HepG2 (cell line): Measurements from ENCODE around the gene DDX46. TPM values are rescaled to one million over a fixed set of nuclear protein-coding genes. Genes with fewer than 3 reads are reported as not detected.

Experiments
- ATAC-seq: fragments of 200-7000 bp; cut with Tn5 transposase; 3 replicates; pipeline ENCODE4 v1.9.1; 2020; ENCODE audit warnings: mild to moderate bottlenecking, moderate library complexity
- BruUV-seq: library from RNA; stranded (reverse); fragments of 400-500 nt; replicated peaks from 2 replicates; lab custom pipeline; 2021; lab: Mats Ljungman, UMichigan
- CTCF ChIA-PET: fragments of 300-600 bp; formaldehyde crosslinking; extraction: SDS; loops from one replicate; lab custom pipeline; 2021; ENCODE audit warnings: low total read pairs, inconsistent platforms, low intra/inter-chr PET ratio; lab: Yijun Ruan, JAX
- POLR2A ChIA-PET: fragments of 350-600 bp; sonication (Branson Sonifier 250); formaldehyde crosslinking; loops from one replicate; lab custom pipeline; 2020; ENCODE audit warnings: antibody characterized with exemption, inconsistent platforms; lab: Yijun Ruan, JAX
- DNase-seq: peaks from one replicate; pipeline ENCODE4 v3.0.0-alpha.2; 2015; ENCODE audit warnings: low spot score
- FAIRE-seq: peaks from 3 replicates; lab custom pipeline; 2011; peaks lifted over from hg19 to GRCh38; lab: Jason Lieb, UNC
- H2AFZ ChIP-seq: one replicate; pipeline ENCODE4 v1.6.1; 2011; ENCODE audit warnings: low read length, inconsistent platforms
- H3K27ac ChIP-seq: fragments of 300-600 bp; 3 replicates; pipeline ENCODE4 v1.8.0; 2011; ENCODE audit warnings: mixed run types, mild to moderate bottlenecking, mixed read lengths, low read length, inconsistent platforms; ENCODE audit not compliant: insufficient read depth; ENCODE audit errors: extremely low read length
- H3K27me3 ChIP-seq, 2 experiments: fragments of 200-600 bp in 1 of 2; 2 replicates in 1 of 2; 3 replicates in 1 of 2; pipeline versions ENCODE4 v1.6.0 to v1.8.0; 2011; ENCODE audit warnings: low read length in 2 of 2, mild to moderate bottlenecking in 2 of 2, moderate library complexity in 2 of 2, inconsistent platforms in 1 of 2; ENCODE audit not compliant: insufficient read depth in 2 of 2, control insufficient read depth in 1 of 2
- H3K36me3 ChIP-seq, 2 experiments: fragments of 200-600 bp in 1 of 2; replicated peaks in 1 of 2; 2 replicates in 1 of 2; 3 replicates in 1 of 2; pipeline versions ENCODE4 v1.5.1 to v1.8.0; 2011; ENCODE audit warnings: low read length in 2 of 2, inconsistent platforms in 1 of 2; ENCODE audit not compliant: insufficient read depth in 2 of 2, control insufficient read depth in 1 of 2
- H3K4me1 ChIP-seq: 2 replicates; pipeline ENCODE4 v1.5.1; 2012; ENCODE audit warnings: low read length, inconsistent platforms; ENCODE audit not compliant: insufficient read depth
- H3K4me2 ChIP-seq: 2 replicates; pipeline ENCODE4 v1.6.0; 2011; ENCODE audit warnings: low read depth, low read length, inconsistent platforms
- H3K4me3 ChIP-seq, 3 experiments: fragments of 200-600 bp in 1 of 3; sonication (generic), shearing (Covaris generic) in 1 of 3; replicated peaks in 1 of 3; 2 replicates each; pipeline ENCODE4 v1.5.1; 2011 to 2016; ENCODE audit warnings: low read length in 3 of 3, inconsistent platforms in 2 of 3, low read depth in 2 of 3, mild to moderate bottlenecking in 2 of 3, control low read depth in 1 of 3, mixed read lengths in 1 of 3; ENCODE audit not compliant: insufficient read depth in 1 of 3
- H3K79me2 ChIP-seq: one replicate; pipeline ENCODE4 v1.6.1; 2011; ENCODE audit warnings: low read length, inconsistent platforms; ENCODE audit not compliant: insufficient read depth
- H3K9ac ChIP-seq: 2 replicates; pipeline ENCODE4 v1.6.0; 2011; ENCODE audit warnings: mild to moderate bottlenecking, low read depth, low read length, inconsistent platforms; ENCODE audit not compliant: insufficient read depth
- H3K9me3 ChIP-seq: 2 replicates; pipeline ENCODE4 v1.5.1; 2012; ENCODE audit warnings: mild to moderate bottlenecking, low read length
- H4K20me1 ChIP-seq: 2 replicates; pipeline ENCODE4 v1.6.0; 2011; ENCODE audit warnings: inconsistent platforms, mild to moderate bottlenecking, low read length, moderate library complexity; ENCODE audit not compliant: insufficient read depth
- KDM5A ChIP-seq: fragments of 200-600 bp; sonication (generic); IDR thresholded peaks from 2 replicates; pipeline ENCODE4 v1.7.0; 2018; ENCODE audit warnings: antibody characterized with exemption, mild to moderate bottlenecking, low read length, borderline replicate concordance
- KLF9 ChIP-seq: IDR thresholded peaks from 2 replicates; pipeline ENCODE4 v1.6.1; 2016; ENCODE audit warnings: low read depth
- SMARCC2 ChIP-seq: fragments of 450-650 bp; IDR thresholded peaks from 2 replicates; pipeline ENCODE4 v1.6.1; 2017; ENCODE audit warnings: antibody characterized with exemption, mild to moderate bottlenecking
- SP140L ChIP-seq: sonication (generic); formaldehyde crosslinking; IDR thresholded peaks from 2 replicates; pipeline ENCODE4 v1.4.0; 2020; ENCODE audit warnings: missing genetic modification reagents, borderline replicate concordance
- U2AF2 ChIP-seq: fragments of 200-400 bp; formaldehyde crosslinking; IDR thresholded peaks from 2 replicates; pipeline ENCODE4 v1.6.1; 2017; ENCODE audit warnings: low read depth, mild to moderate bottlenecking, low read length
- ZFP1 ChIP-seq: IDR thresholded peaks from 2 replicates; pipeline ENCODE4 v1.6.1; 2016
- ZFP41 ChIP-seq: sonication (generic); formaldehyde crosslinking; IDR thresholded peaks from 2 replicates; pipeline ENCODE4 v1.4.0; 2020; ENCODE audit warnings: mild to moderate bottlenecking, missing genetic modification reagents, borderline replicate concordance
- ZNF567 ChIP-seq: sonication (generic); formaldehyde crosslinking; IDR thresholded peaks from 2 replicates; pipeline ENCODE4 v1.8.1; 2023; ENCODE audit warnings: mild to moderate bottlenecking, missing genetic modification reagents, borderline replicate concordance
- WGBS: methylation state at CpG from one replicate; pipeline ENCODE4 v1.1.6; 2017; ENCODE audit warnings: low lambda C conversion rate; 5-methylcytosine and 5-hydroxymethylcytosine counted together
- in situ Hi-C: cut with HindIII; loops from 2 replicates; pipeline ENCODE4 v1.10.0; 2017; ENCODE audit warnings: low pct_unique_long_range_greater_than_20kb; ENCODE audit not compliant: extremely low pct_ligation_motif_present
- intact Hi-C: fragments of 100-400 bp; cut with micrococcal nuclease; formaldehyde crosslinking; loops from one replicate; pipeline ENCODE4 v1.10.0; 2022; ENCODE audit not compliant: unreplicated experiment
- polyA plus RNA-seq, 8 experiments: library from polyadenylated mRNA; depleted of rRNA in 3 of 8; stranded (reverse) in 7 of 8; unstranded in 1 of 8; fragments of >200 nt; fragmentation: Illumina TruSeq in 4 of 8; extraction: Trizol in 4 of 8; gene quantifications; 2 replicates each; pipeline versions ENCODE4 v1.2.1 to v1.2.3, GENCODE V29; 2011 to 2016; ENCODE audit warnings: low read depth in 4 of 8, missing spikeins in 1 of 8, mixed read lengths in 1 of 8; ENCODE audit not compliant: insufficient read depth in 1 of 8
- total RNA-seq, 5 experiments: library from RNA; depleted of rRNA; stranded (reverse); fragments of >200 nt; fragmentation: Illumina TruSeq; extraction: Trizol; gene quantifications; 2 replicates each; pipeline ENCODE4 v1.2.3, GENCODE V29; 2016; ENCODE audit warnings: low read depth in 1 of 5
- TF ChIP-seq, protein P1 (sequence below): sonication (generic); formaldehyde crosslinking; IDR thresholded peaks from 2 replicates; pipeline ENCODE4 v1.4.0; 2020; ENCODE audit warnings: missing genetic modification reagents
- TF ChIP-seq, protein P2 (sequence below): sonication (generic); formaldehyde crosslinking; IDR thresholded peaks from 2 replicates; pipeline ENCODE4 v1.4.0; 2020; ENCODE audit warnings: missing genetic modification reagents

DDX46 gene
- total and polyA plus RNA-seq, 2 of the 13 experiments (the other 11 are each of a cell fraction or from before 2014, with no cell fraction given): 27.3 to 59.3 TPM

DNA sequence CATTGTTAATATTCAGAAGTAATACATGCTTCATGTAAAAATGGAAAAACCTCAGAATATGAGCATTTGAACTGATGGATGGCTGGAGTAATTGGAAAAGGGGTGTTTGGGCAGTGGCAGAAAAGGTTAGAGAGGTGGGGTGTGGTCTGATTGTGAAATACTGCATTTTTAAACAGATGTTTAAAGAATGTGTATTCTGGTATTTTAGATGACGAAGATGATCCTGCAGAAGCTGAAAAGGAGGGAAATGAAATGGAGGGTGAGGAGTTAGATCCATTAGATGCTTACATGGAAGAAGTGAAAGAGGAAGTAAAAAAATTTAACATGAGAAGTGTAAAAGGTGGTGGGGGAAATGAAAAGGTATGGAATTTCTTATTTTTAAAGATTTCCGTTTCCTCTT is 18.8 kb downstream of the DDX46 start:
- BruUV-seq: no TSS peak
- H3K4me3 ChIP-seq: no peak overlapping the region
- H2AFZ ChIP-seq: no peak overlapping the region
- CTCF ChIA-PET: no interaction called here
- ATAC-seq (no peak), DNase-seq (no peak), FAIRE-seq (no peak)
- H4K20me1 ChIP-seq: no peaks in the 10 kb centered on the region
- no peak overlapping the region for H3K4me2 ChIP-seq
- in situ Hi-C loops: no loop called here
- H3K9ac ChIP-seq: no peak overlapping the region
- TF ChIP-seq ZNF567 (CRISPR knock-in tag) (no peak), ZFP41 (no peak), ZFP1 (no peak), U2AF2 (no peak), KLF9 (CRISPR knock-in tag) (no peak), KDM5A (no peak), SP140L (CRISPR knock-in tag) (no peak), SMARCC2 (no peak)
- TF ChIP-seq, protein P1, sequence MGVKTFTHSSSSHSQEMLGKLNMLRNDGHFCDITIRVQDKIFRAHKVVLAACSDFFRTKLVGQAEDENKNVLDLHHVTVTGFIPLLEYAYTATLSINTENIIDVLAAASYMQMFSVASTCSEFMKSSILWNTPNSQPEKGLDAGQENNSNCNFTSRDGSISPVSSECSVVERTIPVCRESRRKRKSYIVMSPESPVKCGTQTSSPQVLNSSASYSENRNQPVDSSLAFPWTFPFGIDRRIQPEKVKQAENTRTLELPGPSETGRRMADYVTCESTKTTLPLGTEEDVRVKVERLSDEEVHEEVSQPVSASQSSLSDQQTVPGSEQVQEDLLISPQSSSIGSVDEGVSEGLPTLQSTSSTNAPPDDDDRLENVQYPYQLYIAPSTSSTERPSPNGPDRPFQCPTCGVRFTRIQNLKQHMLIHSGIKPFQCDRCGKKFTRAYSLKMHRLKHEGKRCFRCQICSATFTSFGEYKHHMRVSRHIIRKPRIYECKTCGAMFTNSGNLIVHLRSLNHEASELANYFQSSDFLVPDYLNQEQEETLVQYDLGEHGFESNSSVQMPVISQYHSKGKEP (CRISPR knock-in tag): no peak
- TF ChIP-seq, protein P2, sequence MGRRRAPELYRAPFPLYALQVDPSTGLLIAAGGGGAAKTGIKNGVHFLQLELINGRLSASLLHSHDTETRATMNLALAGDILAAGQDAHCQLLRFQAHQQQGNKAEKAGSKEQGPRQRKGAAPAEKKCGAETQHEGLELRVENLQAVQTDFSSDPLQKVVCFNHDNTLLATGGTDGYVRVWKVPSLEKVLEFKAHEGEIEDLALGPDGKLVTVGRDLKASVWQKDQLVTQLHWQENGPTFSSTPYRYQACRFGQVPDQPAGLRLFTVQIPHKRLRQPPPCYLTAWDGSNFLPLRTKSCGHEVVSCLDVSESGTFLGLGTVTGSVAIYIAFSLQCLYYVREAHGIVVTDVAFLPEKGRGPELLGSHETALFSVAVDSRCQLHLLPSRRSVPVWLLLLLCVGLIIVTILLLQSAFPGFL (CRISPR knock-in tag): no peak
- no peaks in the 10 kb centered on the region for H3K27me3 ChIP-seq
- H3K27ac ChIP-seq: no peak overlapping the region
- intact Hi-C loops: no loop called here
- WGBS: 96% methylated on average over 2 of the region's 2 CpGs
- no peaks in the 10 kb centered on the region for H3K79me2 ChIP-seq
- no peaks in the 10 kb centered on the region for H3K9me3 ChIP-seq
- no peaks in the 10 kb centered on the region for H3K4me1 ChIP-seq
- peaks cover 11 to 70% of the 10 kb centered on the region in 2 experiments for H3K36me3 ChIP-seq
- POLR2A ChIA-PET: no interaction called here
